GM12801 (cell line): Measurements from ENCODE around the gene HNRNPLL.

Source experiments
- CTCF ChIP-seq: IDR thresholded peaks from one replicate; pipeline ENCODE4 v1.5.1; 2011; ENCODE audit warnings: control low read depth; ENCODE audit not compliant: insufficient read length; ENCODE audit errors: extremely low read depth

The HNRNPLL gene

GRCh38 chr2:38546585-38546984 lies 56.1 kb downstream of the HNRNPLL start:
- TF ChIP-seq CTCF: no peak

- no peak for TF ChIP-seq CTCF
Observed at GRCh38 chr2:38546064-38546463, 56.7 kb downstream of the HNRNPLL start.

GRCh38 chr2:38540580-38541286 lies 62.0 kb downstream of the HNRNPLL start:
- TF ChIP-seq CTCF: no peak

GRCh38 chr2:38539086-38539485 lies 63.6 kb downstream of the HNRNPLL start:
- no peak for TF ChIP-seq CTCF

GRCh38 chr2:38537937-38538525 lies 64.7 kb downstream of the HNRNPLL start:
- no peak for TF ChIP-seq CTCF

- TF ChIP-seq CTCF: no peak
Observed at GRCh38 chr2:38535744-38536506, 66.8 kb downstream of the HNRNPLL start.

GRCh38 chr2:38535404-38535743 lies 67.4 kb downstream of the HNRNPLL start:
- no peak for TF ChIP-seq CTCF
